ENCODE data around the gene RAB8A.

Gene RAB8A

DNA sequence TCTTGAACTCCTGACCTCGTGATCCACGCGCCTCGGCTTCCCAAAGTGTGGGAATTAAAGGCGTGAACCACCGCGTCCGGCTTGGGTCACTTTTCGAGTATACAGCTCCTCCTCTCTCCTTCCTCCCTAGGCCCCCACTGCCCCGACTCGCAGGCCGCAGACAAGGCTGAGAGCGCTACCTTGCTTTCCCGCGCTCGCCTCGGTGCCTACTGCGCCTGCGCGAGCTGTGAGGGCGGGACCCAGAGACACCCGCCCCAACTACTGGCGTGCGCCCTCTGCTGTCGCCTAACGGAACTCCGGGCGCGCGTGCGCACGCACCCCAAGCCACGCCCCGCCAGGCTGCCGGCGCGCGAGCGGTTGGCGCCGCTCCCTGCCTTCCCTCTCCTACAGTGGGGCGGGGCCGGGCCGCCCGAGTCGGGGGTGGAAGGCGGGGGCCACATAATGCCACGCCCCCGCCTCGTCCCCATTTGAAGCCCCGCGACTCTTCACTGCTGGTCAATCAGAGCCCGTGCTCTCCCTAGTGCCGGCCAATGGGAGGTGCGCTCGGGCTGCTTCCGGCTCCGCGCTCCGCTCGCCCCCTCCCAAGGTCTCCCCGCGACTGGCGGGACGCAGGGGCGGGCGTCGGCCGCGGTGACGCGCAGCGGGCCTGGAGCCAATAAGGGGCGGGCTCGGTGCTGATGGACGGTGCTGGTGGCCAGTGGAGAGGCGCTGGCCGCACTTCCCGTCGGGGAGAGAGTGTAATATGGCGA, at the start of gene RAB8A:
Gene RAB8A (plus strand): TSS at position 730 of the 749 bp plus-strand sequence. CDS start 13 bp downstream, at position 743.
- H3K27ac ChIP-seq (ENCODE audit: poor library complexity, severe bottlenecking) = peak within 1 kb of the TSS; percentile 67
- ATAC-seq (ENCODE audit: low read depth) (peak; percentile 96), DNase-seq (ENCODE audit: low spot score) (peak; percentile 98)
- H3K4me1 ChIP-seq (ENCODE audit: insufficient read depth, poor library complexity, severe bottlenecking) = peaks cover 5% of the 10 kb centered on the region
- no peaks in the 10 kb centered on the region for H3K27me3 ChIP-seq (ENCODE audit: insufficient read depth, poor library complexity, severe bottlenecking)
- H3K4me3 ChIP-seq (ENCODE audit: severe bottlenecking) = peak within 1 kb of the TSS; percentile 96
- TF ChIP-seq, protein P1, sequence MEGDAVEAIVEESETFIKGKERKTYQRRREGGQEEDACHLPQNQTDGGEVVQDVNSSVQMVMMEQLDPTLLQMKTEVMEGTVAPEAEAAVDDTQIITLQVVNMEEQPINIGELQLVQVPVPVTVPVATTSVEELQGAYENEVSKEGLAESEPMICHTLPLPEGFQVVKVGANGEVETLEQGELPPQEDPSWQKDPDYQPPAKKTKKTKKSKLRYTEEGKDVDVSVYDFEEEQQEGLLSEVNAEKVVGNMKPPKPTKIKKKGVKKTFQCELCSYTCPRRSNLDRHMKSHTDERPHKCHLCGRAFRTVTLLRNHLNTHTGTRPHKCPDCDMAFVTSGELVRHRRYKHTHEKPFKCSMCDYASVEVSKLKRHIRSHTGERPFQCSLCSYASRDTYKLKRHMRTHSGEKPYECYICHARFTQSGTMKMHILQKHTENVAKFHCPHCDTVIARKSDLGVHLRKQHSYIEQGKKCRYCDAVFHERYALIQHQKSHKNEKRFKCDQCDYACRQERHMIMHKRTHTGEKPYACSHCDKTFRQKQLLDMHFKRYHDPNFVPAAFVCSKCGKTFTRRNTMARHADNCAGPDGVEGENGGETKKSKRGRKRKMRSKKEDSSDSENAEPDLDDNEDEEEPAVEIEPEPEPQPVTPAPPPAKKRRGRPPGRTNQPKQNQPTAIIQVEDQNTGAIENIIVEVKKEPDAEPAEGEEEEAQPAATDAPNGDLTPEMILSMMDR (IDR thresholded peaks at IDR 0.05; ENCODE audit: poor library complexity, severe bottlenecking) = peak; percentile 97
- H3K9me3 ChIP-seq (ENCODE audit: severe bottlenecking) = no peaks in the 10 kb centered on the region
- H3K36me3 ChIP-seq (ENCODE audit: low read depth) = peaks cover 31% of the 10 kb centered on the region

DNA sequence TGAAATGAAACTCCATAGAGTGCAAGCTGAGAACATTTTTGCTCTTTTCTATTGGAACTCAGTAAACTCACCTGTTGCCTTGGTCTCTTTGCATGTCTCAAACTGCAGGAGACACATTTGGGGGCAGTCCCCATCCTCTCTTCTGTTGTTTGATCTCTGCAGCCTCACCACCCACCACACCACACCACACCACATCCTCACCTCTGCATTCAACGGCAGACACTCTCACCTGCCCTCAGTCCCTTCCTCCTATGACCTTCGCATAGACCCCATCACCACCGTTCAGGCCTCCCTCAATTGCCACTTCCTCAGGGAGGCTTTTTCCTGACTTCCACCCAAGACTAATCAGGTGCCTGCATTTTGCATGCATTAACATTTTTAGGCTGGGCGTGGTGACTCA, 49.7 kb upstream of the RAB8A start:
- Histone ChIP-seq H3K9me3 (ENCODE audit: severe bottlenecking) (no peaks in the 10 kb centered on the region), H3K27ac (ENCODE audit: poor library complexity, severe bottlenecking) (no peak overlapping the region), H3K36me3 (ENCODE audit: low read depth) (no peaks in the 10 kb centered on the region), H3K27me3 (ENCODE audit: insufficient read depth, poor library complexity, severe bottlenecking) (no peaks in the 10 kb centered on the region), H3K4me3 (ENCODE audit: severe bottlenecking) (no peak overlapping the region), H3K4me1 (ENCODE audit: insufficient read depth, poor library complexity, severe bottlenecking) (peaks cover 2% of the 10 kb centered on the region)
- ATAC-seq (ENCODE audit: low read depth) (no peak), DNase-seq (ENCODE audit: low spot score) (no peak)
- TF ChIP-seq, protein P1 (IDR thresholded peaks at IDR 0.05; ENCODE audit: poor library complexity, severe bottlenecking) = no peak

DNA sequence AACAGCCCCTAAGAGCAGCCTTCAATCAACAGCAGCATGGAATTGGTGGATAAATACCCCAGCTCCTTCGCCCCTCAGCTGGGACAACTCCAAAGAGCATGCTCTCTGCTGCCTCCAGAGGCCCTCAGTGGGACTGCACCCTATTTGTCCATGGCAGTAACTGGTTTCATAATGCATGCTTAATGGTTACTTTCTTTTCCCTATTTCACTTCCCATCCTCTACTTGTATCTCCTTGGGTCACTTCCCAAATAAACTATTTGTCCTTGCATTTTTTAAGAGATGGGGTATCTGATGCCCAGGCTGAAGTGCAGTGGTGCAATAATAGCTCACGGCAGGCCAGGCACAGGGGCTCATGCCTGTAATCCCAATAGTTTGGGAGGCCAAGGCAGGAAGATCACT, 48.9 kb upstream of the RAB8A start:
- no peaks in the 10 kb centered on the region for H3K36me3 ChIP-seq (ENCODE audit: low read depth)
- H3K27ac ChIP-seq (ENCODE audit: poor library complexity, severe bottlenecking) = no peak overlapping the region
- TF ChIP-seq, protein P1 (IDR thresholded peaks at IDR 0.05; ENCODE audit: poor library complexity, severe bottlenecking) = peak; percentile 80
- H3K9me3 ChIP-seq (ENCODE audit: severe bottlenecking) = no peaks in the 10 kb centered on the region
- H3K27me3 ChIP-seq (ENCODE audit: insufficient read depth, poor library complexity, severe bottlenecking) = no peaks in the 10 kb centered on the region
- DNase-seq (ENCODE audit: low spot score) = no peak
- H3K4me1 ChIP-seq (ENCODE audit: insufficient read depth, poor library complexity, severe bottlenecking) = peaks cover 3% of the 10 kb centered on the region
- no peak overlapping the region for H3K4me3 ChIP-seq (ENCODE audit: severe bottlenecking)
- no peak for ATAC-seq (ENCODE audit: low read depth)

DNA sequence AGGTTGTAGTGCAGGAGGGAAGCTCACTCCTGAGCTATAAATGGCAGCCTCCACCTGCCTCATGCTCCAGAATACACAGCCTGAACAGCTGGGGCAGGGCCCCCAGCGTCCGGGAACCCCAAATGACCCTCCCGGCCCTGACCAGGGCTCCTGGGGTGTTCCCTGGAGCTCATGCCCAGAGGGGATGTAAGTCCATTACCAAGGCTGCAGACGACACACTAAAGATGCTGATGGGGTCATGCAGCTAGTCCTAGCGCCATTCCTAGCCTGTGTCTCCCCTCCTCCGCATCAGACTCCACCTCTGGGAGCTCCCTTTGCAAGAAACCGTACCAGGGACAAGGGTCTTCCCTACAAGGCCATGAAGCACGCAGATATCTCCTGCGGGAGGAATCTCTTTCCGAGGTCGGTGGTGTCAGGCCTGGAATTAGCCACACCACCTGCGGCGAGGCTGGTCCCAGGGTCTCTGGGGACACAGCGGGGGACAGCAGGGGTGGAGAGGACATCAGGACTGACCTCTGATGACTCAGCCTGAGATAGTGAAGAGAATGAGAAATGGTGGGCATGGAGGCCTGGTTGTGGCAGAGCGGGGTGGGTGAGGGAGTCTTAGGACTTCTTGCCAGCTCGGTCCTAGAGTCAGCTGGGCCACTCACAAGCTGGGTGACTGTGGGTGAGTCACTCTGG, 47.3 kb upstream of the RAB8A start:
- no peaks in the 10 kb centered on the region for H3K9me3 ChIP-seq (ENCODE audit: severe bottlenecking)
- H3K27me3 ChIP-seq (ENCODE audit: insufficient read depth, poor library complexity, severe bottlenecking) = no peaks in the 10 kb centered on the region
- H3K4me1 ChIP-seq (ENCODE audit: insufficient read depth, poor library complexity, severe bottlenecking) = peaks cover 3% of the 10 kb centered on the region
- peak overlapping the region; percentile 11 for H3K27ac ChIP-seq (ENCODE audit: poor library complexity, severe bottlenecking)
- no peak overlapping the region for H3K4me3 ChIP-seq (ENCODE audit: severe bottlenecking)
- ATAC-seq (ENCODE audit: low read depth) (no peak), DNase-seq (ENCODE audit: low spot score) (no peak)
- TF ChIP-seq, protein P1 (IDR thresholded peaks at IDR 0.05; ENCODE audit: poor library complexity, severe bottlenecking) = no peak
- H3K36me3 ChIP-seq (ENCODE audit: low read depth) = 0 out of 2 replicates have a peak, but pooled peaks cover 4% of the 10 kb centered on the region
